A549 (cell line): ENCODE results near the gene MESP1. TPM values are rescaled to one million over a fixed set of nuclear protein-coding genes. Genes with fewer than 3 reads are reported as not detected.
A peak's percentile ranks its signal among the peaks of the same experiment; 100 is the strongest.

Experiments used
- ATAC-seq, 2 experiments: fragments of 200-7000 bp in 1 of 2; fragments of >200 bp in 1 of 2; cut with Nextera tagmentation in 1 of 2; cut with Tn5 transposase in 1 of 2; 3 replicates each; pipeline versions ENCODE4 v1.8.0 to v1.9.1; 2018 to 2020; ENCODE audit warnings: mild to moderate bottlenecking in 1 of 2, moderate library complexity in 1 of 2
- CTCF ChIA-PET: fragments of 300-600 bp; sonication (Branson Sonifier 250); formaldehyde crosslinking; extraction: SDS; loops from one replicate; lab custom pipeline; 2021; ENCODE audit warnings: antibody characterized with exemption, inconsistent platforms; lab: Yijun Ruan, JAX
- POLR2A ChIA-PET: fragments of 350-600 bp; formaldehyde crosslinking; extraction: SDS; loops from one replicate; lab custom pipeline; 2021; ENCODE audit warnings: antibody characterized with exemption, inconsistent platforms; lab: Yijun Ruan, JAX
- DNase-seq, 2 experiments: peaks; one replicate each; pipeline versions ENCODE4 v3.0.0 to v3.0.0-alpha.2; 2011 to 2016; ENCODE audit warnings: low read depth in 1 of 2, low spot score in 1 of 2
- FAIRE-seq: peaks from 2 replicates; lab custom pipeline; 2011; peaks lifted over from hg19 to GRCh38; lab: Jason Lieb, UNC
- H3K27ac ChIP-seq, 2 experiments: fragments of >200 bp; sonication (Bioruptor Twin); formaldehyde crosslinking; 3 replicates each; pipeline ENCODE4 v1.5.1; 2016 to 2017
- H3K4me1 ChIP-seq: fragments of >200 bp; sonication (Bioruptor Twin); formaldehyde crosslinking; 3 replicates; pipeline ENCODE4 v1.6.1; 2016
- H3K4me2 ChIP-seq: fragments of >200 bp; sonication (Bioruptor Twin); formaldehyde crosslinking; 3 replicates; pipeline ENCODE4 v1.6.1; 2016
- H3K4me3 ChIP-seq: fragments of >200 bp; sonication (Bioruptor Twin); formaldehyde crosslinking; 3 replicates; pipeline ENCODE4 v1.5.1; 2016
- H3K9me3 ChIP-seq: fragments of >200 bp; sonication (Bioruptor Twin); formaldehyde crosslinking; 3 replicates; pipeline ENCODE4 v1.6.1; 2016
- ATOH8 ChIP-seq: fragments of 250-450 bp; sonication (Bioruptor Pico); IDR thresholded peaks from 2 replicates; pipeline ENCODE4 v1.5.0; 2020; ENCODE audit warnings: low read depth, mild to moderate bottlenecking, moderate library complexity
- CBX8 ChIP-seq: fragments of 200-600 bp; sonication (generic); IDR thresholded peaks from 2 replicates; pipeline ENCODE4 v1.6.1; 2016
- CEBPB ChIP-seq, 2 experiments: fragments of >200 bp in 1 of 2; sonication (Bioruptor Twin) in 1 of 2; formaldehyde crosslinking in 1 of 2; IDR thresholded peaks; 2 replicates each; pipeline ENCODE4 v1.6.1; 2012 to 2016
- CTCF ChIP-seq: fragments of >200 bp; sonication (Bioruptor Twin); formaldehyde crosslinking; IDR thresholded peaks from 3 replicates; pipeline ENCODE4 v1.5.1; 2016
- E2F6 ChIP-seq: IDR thresholded peaks from 2 replicates; pipeline ENCODE4 v1.6.1; 2012; ENCODE audit warnings: low read depth, borderline replicate concordance
- EHMT2 ChIP-seq: fragments of 200-600 bp; sonication (generic); IDR thresholded peaks from 2 replicates; pipeline ENCODE4 v1.6.1; 2016; ENCODE audit warnings: antibody characterized with exemption, low read depth, mild to moderate bottlenecking, moderate library complexity
- FOSB ChIP-seq: fragments of 250-450 bp; sonication (Bioruptor Pico); IDR thresholded peaks from 2 replicates; pipeline ENCODE4 v1.5.0; 2020; ENCODE audit warnings: mild to moderate bottlenecking, moderate library complexity
- FOSL2 ChIP-seq, 2 experiments: fragments of 450-650 bp in 1 of 2; fragments of >200 bp in 1 of 2; sonication (Bioruptor Twin) in 1 of 2; formaldehyde crosslinking; IDR thresholded peaks; 2 replicates each; pipeline versions ENCODE4 v1.5.0 to v1.6.1; 2016 to 2020; ENCODE audit warnings: mild to moderate bottlenecking in 1 of 2, moderate library complexity in 1 of 2
- FOXS1 ChIP-seq: fragments of 250-450 bp; sonication (Bioruptor Pico); IDR thresholded peaks from 2 replicates; pipeline ENCODE4 v1.5.0; 2020; ENCODE audit warnings: mild to moderate bottlenecking, moderate library complexity
- HOXA7 ChIP-seq: fragments of 250-450 bp; sonication (Bioruptor Pico); IDR thresholded peaks from 2 replicates; pipeline ENCODE4 v1.5.0; 2020; ENCODE audit warnings: mild to moderate bottlenecking, moderate library complexity
- HOXB13 ChIP-seq: fragments of 250-450 bp; sonication (Bioruptor Pico); IDR thresholded peaks from 2 replicates; pipeline ENCODE4 v1.5.0; 2020; ENCODE audit warnings: low read depth, mild to moderate bottlenecking, moderate library complexity
- HOXB5 ChIP-seq: fragments of 250-450 bp; sonication (Bioruptor Pico); IDR thresholded peaks from 2 replicates; pipeline ENCODE4 v1.5.0; 2020; ENCODE audit warnings: mild to moderate bottlenecking, moderate library complexity
- JUN ChIP-seq, 2 experiments: fragments of >200 bp; sonication (Bioruptor Twin); formaldehyde crosslinking; IDR thresholded peaks; 2 replicates in 1 of 2; 3 replicates in 1 of 2; pipeline ENCODE4 v1.6.1; 2016 to 2017
- JUNB ChIP-seq: fragments of >200 bp; sonication (Bioruptor Twin); formaldehyde crosslinking; IDR thresholded peaks from 2 replicates; pipeline ENCODE4 v1.6.1; 2016
- MAX ChIP-seq: IDR thresholded peaks from 2 replicates; pipeline ENCODE4 v1.6.1; 2012
- MAZ ChIP-seq: fragments of 150-350 bp; IDR thresholded peaks from 2 replicates; pipeline ENCODE4 v1.6.1; 2014; ENCODE audit warnings: antibody characterized with exemption, low read depth, low read length, borderline replicate concordance
- POLR2AphosphoS2 ChIP-seq: conservative IDR thresholded peaks from 2 replicates; pipeline ENCODE4 v1.6.1; 2012; ENCODE audit warnings: low read length, improper control_type of control experiment, inconsistent platforms
- RFX5 ChIP-seq: fragments of 450-650 bp; IDR thresholded peaks from 2 replicates; pipeline ENCODE4 v1.7.1; 2014; ENCODE audit warnings: antibody characterized with exemption, mild to moderate bottlenecking, moderate library complexity
- RNF2 ChIP-seq: fragments of 200-600 bp; sonication (generic); IDR thresholded peaks from 2 replicates; pipeline ENCODE4 v1.6.1; 2016; ENCODE audit warnings: low read depth, mild to moderate bottlenecking, antibody characterized with exemption, moderate library complexity, borderline replicate concordance
- SREBF2 ChIP-seq: fragments of 450-650 bp; IDR thresholded peaks from 2 replicates; pipeline ENCODE4 v1.6.1; 2014; ENCODE audit warnings: mild to moderate bottlenecking, moderate library complexity
- TP53 ChIP-seq: fragments of 250-450 bp; sonication (Bioruptor Pico); IDR thresholded peaks from 2 replicates; pipeline ENCODE4 v1.5.0; 2021; ENCODE audit warnings: mild to moderate bottlenecking, moderate library complexity
- ZFP36 ChIP-seq: fragments of 450-650 bp; IDR thresholded peaks from 2 replicates; pipeline ENCODE4 v1.6.1; 2014; ENCODE audit warnings: borderline replicate concordance; ENCODE audit not compliant: partially characterized antibody
- WGBS: methylation state at CpG from one replicate; pipeline ENCODE4 v1.1.6; 2017; ENCODE audit errors: missing lambda C conversion rate; 5-methylcytosine and 5-hydroxymethylcytosine counted together
- polyA plus RNA-seq, 4 experiments: library from polyadenylated mRNA; depleted of rRNA in 3 of 4; stranded (reverse); fragments of >200 nt; fragmentation: RNase III in 1 of 4; extraction: RNeasy Plus Mini Kit Qiagen cat#74134 plus additional on column Dnase treatment in 1 of 4; gene quantifications; 2 replicates in 3 of 4; 3 replicates in 1 of 4; pipeline ENCODE4 v1.2.3, GENCODE V29; 2011 to 2017

MESP1 gene
- polyA plus RNA-seq, 2 of the 4 experiments (the other 2 are of a cell fraction), result 1.2 to 2.7 TPM

GRCh38 chr15:89749951-89750559 is 994 bp downstream of the MESP1 start (continued):
- TF ChIP-seq FOXS1 (no peak), RFX5 (no peak), JUN (IDR thresholded peaks at IDR 0.05) (no peak), ZFP36 (no peak), MAZ (no peak), CEBPB (IDR thresholded peaks at IDR 0.05) (no peak), RNF2 (no peak), SREBF2 (no peak), FOSB (no peak), HOXA7 (CRISPR knock-in tag) (no peak), EHMT2 (no peak)
- TF ChIP-seq, all 56 proteins: peak for 0

- Histone ChIP-seq H3K4me1 (peaks cover 15% of the 10 kb centered on the region), H3K4me3 (no peak overlapping the region; the same call in 2 of the 3 replicates), H3K9me3 (no peaks in the 10 kb centered on the region), H3K27ac (peak overlapping the region in 1 of 2 experiments; percentile 91; a peak in 1 of 6 replicates)
- no peak for FAIRE-seq
- no peak for ATAC-seq
- POLR2A ChIA-PET, result interaction anchor here (1.7 kb wide), 2 partner anchors 9 to 11 kb away, joined by 7 to 9 read pairs; no protein-coding TSS in a partner anchor
- DNase-seq, result no peak
- 85% methylated on average over 4 of the region's 4 CpGs for WGBS
- CTCF ChIA-PET, result interaction anchor here (0.7 to 17.7 kb wide), 13 partner anchors 8 to 471 kb away, joined by 3 to 491 read pairs (median 5); no protein-coding TSS in a partner anchor
- TF ChIP-seq MAX (no peak), JUNB (no peak), ZFP36 (no peak), E2F6 (no peak), HOXB13 (CRISPR knock-in tag) (no peak), HOXB5 (CRISPR knock-in tag) (no peak), FOSL2 (IDR thresholded peaks at IDR 0.05) (no peak), FOSL2 (CRISPR knock-in tag; IDR thresholded peaks at IDR 0.05) (no peak), ATOH8 (no peak), EHMT2 (no peak), FOSB (no peak), POLR2AphosphoS2 (no peak), CBX8 (no peak), CTCF (no peak), MAZ (no peak)
- TF ChIP-seq, all 56 proteins: peak for 0
- peak overlapping the region; percentile 93 for H3K4me2 ChIP-seq
Measured at GRCh38 chr15:89749526-89749925, 1.5 kb downstream of the MESP1 start.

- DNase-seq (no peak), FAIRE-seq (no peak), ATAC-seq (no peak)
- CTCF ChIA-PET, result interaction anchor here (0.7 to 17.7 kb wide), 8 partner anchors 8 to 391 kb away, joined by 3 to 491 read pairs (median 18); no protein-coding TSS in a partner anchor
- Histone ChIP-seq H3K27ac (no peak overlapping the region), H3K9me3 (no peaks in the 10 kb centered on the region), H3K4me1 (peaks cover 13% of the 10 kb centered on the region), H3K4me2 (no peak overlapping the region), H3K4me3 (no peak overlapping the region)
- 97% methylated on average over 7 of the region's 7 CpGs for WGBS
- POLR2A ChIA-PET, result no interaction called here
- TF ChIP-seq TP53, result no peak
Measured at GRCh38 chr15:89749054-89749453, 2.0 kb downstream of the MESP1 start.
